Lung (tissue), 12 donors: Measurements from ENCODE around the gene WFS1. TPM values are rescaled to one million over a fixed set of nuclear protein-coding genes. Genes with fewer than 3 reads are reported as not detected.

Experiments used
- ATAC-seq: fragments of 200-7000 bp; cut with Tn5 transposase; one replicate; pipeline ENCODE4 v1.9.1; 2020; ENCODE audit warnings: moderate number of reproducible peaks; ENCODE audit not compliant: insufficient read depth, low FRiP score
- DNase-seq, 3 donors: peaks; one replicate each; pipeline ENCODE4 v3.0.0-alpha.2; 2013 to 2017
- H3K27ac ChIP-seq, 2 donors: one replicate each; pipeline ENCODE4 v1.5.1; 2013; ENCODE audit warnings: mild to moderate bottlenecking in 2 of 2, moderate library complexity in 2 of 2, control low read depth in 1 of 2, inconsistent platforms in 1 of 2, low read depth in 1 of 2, low read length in 1 of 2
- H3K27me3 ChIP-seq, 3 donors: one replicate each; pipeline ENCODE4 v1.5.1; 2013; ENCODE audit warnings: low read length in 2 of 3; ENCODE audit not compliant: control insufficient read depth in 3 of 3, insufficient read depth in 3 of 3
- H3K36me3 ChIP-seq, 4 donors: one replicate each; pipeline ENCODE4 v1.5.1; 2013; ENCODE audit warnings: low read length in 4 of 4, mild to moderate bottlenecking in 1 of 4, moderate library complexity in 1 of 4; ENCODE audit not compliant: control insufficient read depth in 4 of 4, insufficient read depth in 4 of 4
- H3K4me1 ChIP-seq, 5 donors: one replicate each; pipeline ENCODE4 v1.5.1; 2013; ENCODE audit warnings: low read length in 5 of 5, mild to moderate bottlenecking in 2 of 5, moderate library complexity in 1 of 5; ENCODE audit not compliant: control insufficient read depth in 5 of 5, insufficient read depth in 5 of 5
- H3K4me3 ChIP-seq: one replicate; pipeline ENCODE4 v1.5.1; 2013; ENCODE audit warnings: mild to moderate bottlenecking, control low read depth, moderate library complexity
- H3K9ac ChIP-seq, 2 donors: one replicate each; pipeline ENCODE4 v1.5.1; 2013; ENCODE audit warnings: low read length in 2 of 2, control low read depth in 1 of 2; ENCODE audit not compliant: insufficient read depth in 1 of 2
- H3K9me3 ChIP-seq, 4 donors: one replicate each; pipeline ENCODE4 v1.5.1; 2013; ENCODE audit warnings: low read length in 3 of 4, mild to moderate bottlenecking in 1 of 4, moderate library complexity in 1 of 4; ENCODE audit not compliant: control insufficient read depth in 4 of 4, insufficient read depth in 3 of 4
- CTCF ChIP-seq: IDR thresholded peaks from 2 replicates; pipeline ENCODE4 v1.5.1; 2012; ENCODE audit warnings: mild to moderate bottlenecking; ENCODE audit errors: control extremely low read depth, extremely low read depth
- WGBS, 2 donors: extraction: QIAGEN DNeasy Blood & Tissue Kit; methylation state at CpG; one replicate each; pipeline ENCODE4 v1.1.7; 2013; 5-methylcytosine and 5-hydroxymethylcytosine counted together
- polyA plus RNA-seq, 2 donors: library from polyadenylated mRNA; stranded (reverse); fragments of 200-250 nt; gene quantifications; one replicate each; pipeline ENCODE4 v1.2.1, GENCODE V29; 2013
- total RNA-seq, 2 donors: library from RNA; depleted of rRNA in 1 of 2; stranded (reverse); fragments of >200 nt in 1 of 2; gene quantifications; one replicate each; pipeline ENCODE4 v1.2.1, GENCODE V29; 2014 to 2021
- donor health status: control.
- donor health status: control.
- donor health status: Bipolar disorder and iron deficiency.
- donor health status: healthy.
- donor health status: DM: yes; HTN: yes; CAD: no.

The WFS1 gene
- total and polyA plus RNA-seq, 4 donors = 26.5 to 76.0 (median 30.2) TPM

- DNase-seq (peak; percentile 54 to 67 (median 61)), ATAC-seq (no peak)
- Histone ChIP-seq H3K9me3 (no peaks in the 10 kb centered on the region), H3K36me3 (no peaks in the 10 kb centered on the region), H3K9ac (peak overlapping the region; percentile 18 to 57), H3K4me3 (peak overlapping the region; percentile 99), H3K4me1 (peaks cover 0 to 55% (median 22%) of the 10 kb centered on the region in 5 donors), H3K27me3 (no peaks in the 10 kb centered on the region), H3K27ac (peak overlapping the region; percentile 71 to 86)
- WGBS, 2 donors = 31 to 46% methylated on average over 8 of the region's 8 CpGs
- TF ChIP-seq CTCF = no peak
Measured at GRCh38 chr4:6270636-6271121, 1.0 kb downstream of the WFS1 start.

- peaks cover 4 to 60% (median 27%) of the 10 kb centered on the region in 5 donors for H3K4me1 ChIP-seq
- H3K9ac ChIP-seq = peak overlapping the region in 1 of 2 donors; percentile 24
- no peaks in the 10 kb centered on the region for H3K27me3 ChIP-seq
- peak overlapping the region; percentile 99 for H3K4me3 ChIP-seq
- H3K36me3 ChIP-seq = no peaks in the 10 kb centered on the region
- TF ChIP-seq CTCF = no peak
- H3K27ac ChIP-seq = peak overlapping the region in 1 of 2 donors; percentile 86
- 65 to 77% methylated on average over 9 of the region's 9 CpGs for WGBS, 2 donors
- ATAC-seq = no peak
- DNase-seq = no peak
- no peaks in the 10 kb centered on the region for H3K9me3 ChIP-seq
Measured at GRCh38 chr4:6271206-6271605, 1.6 kb downstream of the WFS1 start.

- H3K36me3 ChIP-seq = no peaks in the 10 kb centered on the region
- no peak for ATAC-seq
- no peak overlapping the region for H3K9ac ChIP-seq
- peaks cover 4 to 67% (median 34%) of the 10 kb centered on the region in 5 donors for H3K4me1 ChIP-seq
- TF ChIP-seq CTCF = no peak
- H3K4me3 ChIP-seq = no peak overlapping the region
- H3K27me3 ChIP-seq = no peaks in the 10 kb centered on the region
- no peak for DNase-seq
- no peaks in the 10 kb centered on the region for H3K9me3 ChIP-seq
- 58 to 78% methylated on average over 15 of the region's 15 CpGs for WGBS, 2 donors
- peak overlapping the region; percentile 12 to 86 for H3K27ac ChIP-seq
Measured at GRCh38 chr4:6271701-6272465, 2.2 kb downstream of the WFS1 start.
